Activated naive CD4-positive, alpha-beta T cell treated with anti-CD3 and anti-CD28 coated beads, Interleukin-2, amount 50 U/mL, for 72 hours (primary cell): Measurements from ENCODE around the gene ADCYAP1R1. TPM values are rescaled to one million over a fixed set of nuclear protein-coding genes. Genes with fewer than 3 reads are reported as not detected.

ENCODE experiments used
- ATAC-seq, 2 donors: fragments of 150-1000 bp; cut with Tn5 transposase; 2 replicates each; pipeline ENCODE4 v1.10.0; 2021; ENCODE audit warnings: mild to moderate bottlenecking in 2 of 2, moderate library complexity in 2 of 2
- DNase-seq, 2 donors: peaks; one replicate each; pipeline ENCODE4 v3.0.0; 2021 to 2022; ENCODE audit warnings: low spot score in 2 of 2
- H3K27ac Mint-ChIP-seq, 2 donors: one replicate each; pipeline ENCODE4 v1.8.0; 2022; ENCODE audit warnings: mild to moderate bottlenecking in 2 of 2, mixed read lengths in 2 of 2
- H3K36me3 Mint-ChIP-seq, 2 donors: one replicate each; pipeline ENCODE4 v1.8.0; 2022; ENCODE audit warnings: mixed read lengths in 2 of 2
- H3K9me3 Mint-ChIP-seq, 2 donors: one replicate each; pipeline ENCODE4 v1.8.0; 2022; ENCODE audit warnings: mixed read lengths in 2 of 2
- total RNA-seq, 2 donors: library from RNA; stranded (reverse); gene quantifications; one replicate each; pipeline ENCODE4 v1.2.3, GENCODE V29; 2022

ADCYAP1R1 gene
- total RNA-seq, 2 donors from 2014 or later = not detected

DNA sequence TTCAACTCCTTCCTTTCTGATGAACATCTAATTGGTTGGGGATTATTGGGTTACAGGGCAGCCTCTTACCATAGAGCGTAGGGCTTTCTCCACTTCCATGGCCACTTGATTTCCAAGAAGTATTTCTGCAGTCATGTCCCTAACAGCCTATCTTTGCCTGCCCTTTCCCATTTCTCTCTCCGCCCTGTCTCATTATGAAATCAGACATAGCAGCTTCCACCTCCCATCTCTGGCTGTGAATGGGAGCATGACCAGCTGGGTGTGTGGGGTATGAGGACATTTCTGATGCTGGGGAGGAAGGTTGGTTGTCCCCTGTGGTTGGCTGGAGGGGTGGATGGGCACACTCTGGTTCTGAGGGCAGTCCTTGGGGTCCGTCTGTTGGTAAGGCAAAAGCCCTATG lies 41.2 kb downstream of the ADCYAP1R1 start:
- Mint-ChIP-seq H3K9me3 (no peaks in the 10 kb centered on the region), H3K27ac (no peak overlapping the region), H3K36me3 (no peaks in the 10 kb centered on the region)
- ATAC-seq (no peak), DNase-seq (peak in 1 of 2 donors; percentile 16)

DNA sequence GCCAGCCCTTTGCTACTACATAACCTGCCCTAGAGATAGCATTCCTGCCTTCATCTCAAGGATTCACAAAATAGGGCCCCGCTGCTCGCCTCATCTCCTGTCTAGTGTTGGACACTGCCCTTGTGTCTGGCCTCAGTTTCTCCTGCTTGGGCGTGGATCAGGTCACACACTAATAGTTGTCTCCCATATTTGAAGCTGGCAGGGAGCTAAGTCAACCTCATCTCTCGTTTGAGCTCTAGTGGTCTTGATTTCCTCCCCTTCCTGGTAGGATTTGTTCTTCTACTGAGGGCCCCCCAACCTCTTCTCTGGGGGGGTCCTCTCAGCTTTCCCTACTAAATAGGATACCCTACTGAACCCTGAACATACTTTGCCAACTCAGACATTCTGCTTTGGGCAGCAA lies 42.2 kb downstream of the ADCYAP1R1 start:
- DNase-seq (no peak), ATAC-seq (no peak)
- Mint-ChIP-seq H3K36me3 (no peaks in the 10 kb centered on the region), H3K9me3 (no peaks in the 10 kb centered on the region), H3K27ac (no peak overlapping the region)

DNA sequence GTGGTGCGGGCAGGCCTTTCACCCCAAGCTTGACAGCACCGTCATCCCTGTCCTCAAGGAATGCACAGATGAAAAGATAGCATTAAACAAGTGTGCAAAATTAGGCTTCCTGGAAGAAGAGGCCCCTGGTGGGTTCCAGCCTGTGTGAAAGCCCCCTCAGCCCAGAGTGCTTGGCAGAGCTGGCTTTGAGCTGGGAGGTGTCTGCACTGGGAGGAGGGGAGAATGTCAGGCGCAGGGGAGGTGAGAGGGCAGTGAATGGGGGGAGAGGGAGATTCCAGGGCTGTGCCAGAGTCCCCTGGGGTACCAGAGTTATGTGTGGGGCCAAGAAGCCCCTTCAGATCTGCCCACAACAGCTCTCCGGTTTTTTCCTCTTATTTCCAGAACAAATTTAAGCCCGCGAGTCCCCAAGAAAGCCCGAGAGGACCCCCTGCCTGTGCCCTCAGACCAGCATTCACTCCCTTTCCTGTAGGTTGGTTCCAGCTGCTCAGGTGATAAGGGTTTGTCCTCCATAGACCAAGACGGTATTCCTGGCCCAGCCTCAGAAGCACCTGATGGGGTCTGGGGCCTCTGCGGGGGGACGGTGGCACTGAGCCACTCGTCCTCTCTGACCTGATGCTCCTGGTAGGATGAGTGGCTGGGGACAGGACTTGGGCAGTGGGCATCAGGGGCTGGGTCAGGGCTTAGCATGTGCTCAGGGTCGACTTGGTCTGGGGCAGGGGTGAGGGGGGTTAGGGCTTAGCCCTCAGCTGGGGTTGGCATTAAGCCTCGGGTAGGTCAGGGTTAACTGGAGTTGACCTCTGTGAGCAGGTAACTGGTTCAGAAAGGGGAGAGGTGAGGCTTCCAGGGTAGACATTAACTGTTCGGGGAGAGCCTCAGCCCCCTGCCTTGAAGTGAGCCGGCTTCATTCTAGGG lies 43.4 kb downstream of the ADCYAP1R1 start:
- H3K27ac Mint-ChIP-seq = no peak overlapping the region
- ATAC-seq (no peak), DNase-seq (no peak)
- H3K9me3 Mint-ChIP-seq = no peaks in the 10 kb centered on the region
- no peaks in the 10 kb centered on the region for H3K36me3 Mint-ChIP-seq

DNA sequence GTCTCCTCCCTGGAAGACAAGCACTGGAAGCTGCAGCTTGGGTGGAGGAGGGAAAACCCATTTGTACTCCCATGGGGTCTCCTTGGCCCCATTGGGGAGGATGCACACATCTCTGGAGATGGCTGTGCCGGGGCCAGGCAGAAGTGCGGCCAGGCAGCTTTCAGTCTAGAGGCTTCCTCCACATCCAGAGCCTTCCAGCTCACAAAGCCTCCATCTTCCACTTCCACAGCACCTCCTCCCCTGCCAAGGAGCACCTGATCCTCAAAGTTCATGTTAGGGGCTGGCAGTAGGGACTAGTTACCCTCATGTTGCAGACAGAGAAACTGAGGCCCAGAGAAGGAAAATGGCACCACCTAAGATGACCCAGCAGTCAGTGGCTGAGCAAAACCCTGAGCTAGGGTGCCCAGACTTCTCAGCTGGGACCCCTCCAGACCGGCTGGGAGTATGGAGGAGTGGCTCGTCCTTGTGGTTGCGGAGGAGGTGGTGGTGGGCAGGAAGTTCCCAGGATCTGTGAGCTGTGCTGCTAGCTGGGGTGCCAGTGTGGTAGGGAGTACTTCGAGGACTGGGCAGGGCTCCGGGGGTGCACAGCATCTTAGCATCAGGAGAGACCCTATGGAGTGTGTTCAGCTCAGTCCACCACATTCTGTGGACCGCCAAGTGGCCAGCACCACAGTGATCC lies 44.2 kb downstream of the ADCYAP1R1 start:
- no peak for ATAC-seq
- H3K36me3 Mint-ChIP-seq = no peaks in the 10 kb centered on the region
- no peak overlapping the region for H3K27ac Mint-ChIP-seq
- no peaks in the 10 kb centered on the region for H3K9me3 Mint-ChIP-seq
- no peak for DNase-seq

GRCh38 chr7:31096877-31097258 lies 44.8 kb downstream of the ADCYAP1R1 start:
- Mint-ChIP-seq H3K36me3 (no peaks in the 10 kb centered on the region), H3K27ac (no peak overlapping the region), H3K9me3 (no peaks in the 10 kb centered on the region)
- ATAC-seq = no peak
- DNase-seq = no peak

DNA sequence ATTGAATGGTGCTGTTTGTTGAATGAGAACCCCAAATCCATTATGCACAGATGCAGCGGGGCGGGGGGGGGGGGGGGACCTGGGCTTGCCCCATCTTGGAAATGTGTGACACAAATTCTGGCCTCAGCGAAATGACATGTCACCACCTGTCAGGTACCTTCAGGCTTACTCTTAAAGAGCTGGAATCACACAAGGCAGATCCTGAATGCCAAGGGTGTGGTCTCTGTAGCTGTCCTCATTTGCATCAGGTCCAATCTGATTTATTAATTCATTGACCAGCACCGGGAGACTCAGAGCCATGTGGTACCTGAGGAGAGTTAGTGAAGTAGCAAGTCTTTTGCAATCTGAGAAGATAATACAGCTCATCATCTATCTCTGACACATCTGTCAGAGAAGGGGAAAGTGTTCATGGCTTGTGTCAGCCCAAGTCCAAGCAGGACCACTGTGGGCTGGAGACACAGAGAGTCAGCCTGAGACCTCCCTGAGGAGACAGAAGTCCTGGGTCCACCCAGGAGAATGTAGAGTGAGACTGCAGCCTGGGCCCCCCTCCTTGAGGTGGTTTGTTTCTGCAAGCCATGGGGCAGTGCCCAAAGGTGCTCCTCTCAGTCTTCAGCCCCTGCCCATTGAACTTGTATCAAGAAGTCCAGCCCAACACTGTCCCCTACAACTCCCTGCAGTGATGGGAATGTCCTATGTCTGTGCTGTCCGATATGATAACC lies 46.7 kb downstream of the ADCYAP1R1 start:
- Mint-ChIP-seq H3K9me3 (no peaks in the 10 kb centered on the region), H3K36me3 (no peaks in the 10 kb centered on the region), H3K27ac (no peak overlapping the region)
- ATAC-seq = no peak
- DNase-seq = no peak

DNA sequence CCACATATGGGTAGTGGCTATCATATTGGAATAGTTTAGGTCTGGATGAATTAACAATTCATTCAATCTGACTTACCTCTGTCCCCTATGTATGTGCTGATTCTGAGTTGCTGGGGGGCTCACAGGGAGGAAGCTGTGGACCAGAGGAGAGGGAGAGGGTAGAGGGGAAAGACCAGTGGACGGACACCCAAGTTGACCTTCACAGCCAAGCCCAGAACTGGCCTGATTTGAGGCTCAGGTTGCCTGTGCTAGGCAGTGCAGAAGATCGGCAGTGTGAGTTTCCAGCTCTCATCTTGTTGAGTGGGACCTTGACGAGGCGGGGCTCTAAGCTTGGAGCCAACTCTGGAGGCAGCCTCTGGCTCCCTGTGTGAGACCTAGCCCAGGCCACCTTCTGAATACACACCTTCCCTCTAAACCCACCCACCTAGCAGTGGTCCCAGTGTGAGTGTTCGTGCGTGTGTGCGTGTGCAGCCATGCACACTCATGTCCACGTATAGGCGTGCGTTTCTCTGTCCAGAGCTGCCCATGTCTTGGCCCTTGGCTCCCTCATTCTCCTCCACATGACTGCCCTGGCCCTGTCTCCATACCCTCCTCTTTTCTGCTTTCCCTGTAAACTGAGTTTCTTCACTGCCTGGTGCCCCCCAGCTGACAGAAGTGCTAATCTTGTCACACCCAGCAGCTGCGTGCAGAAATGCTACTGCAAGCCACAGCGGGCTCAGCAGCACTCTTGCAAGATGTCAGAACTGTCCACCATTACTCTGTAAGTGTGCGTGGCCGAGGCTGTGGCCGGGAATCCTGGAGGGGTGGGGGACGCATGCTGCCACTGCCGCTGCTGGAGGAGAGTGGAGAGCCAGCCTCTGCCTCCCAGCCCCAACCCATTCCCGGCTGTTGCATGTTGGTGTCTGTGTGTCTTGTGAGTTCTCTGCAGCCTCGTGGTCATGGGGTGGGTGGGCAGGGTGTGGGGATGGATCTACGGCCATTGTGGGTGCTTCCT lies 47.6 kb downstream of the ADCYAP1R1 start:
- ATAC-seq = no peak

GRCh38 chr7:31100445-31100844 lies 48.3 kb downstream of the ADCYAP1R1 start:
- Mint-ChIP-seq H3K9me3 (no peaks in the 10 kb centered on the region), H3K36me3 (no peaks in the 10 kb centered on the region), H3K27ac (no peak overlapping the region)
- no peak for ATAC-seq
- DNase-seq = no peak

More for the DNA sequence above, 47.6 kb downstream of the ADCYAP1R1 start:
- Mint-ChIP-seq H3K36me3 (no peaks in the 10 kb centered on the region), H3K9me3 (no peaks in the 10 kb centered on the region), H3K27ac (no peak overlapping the region)
- DNase-seq = no peak

- no peak for DNase-seq
- H3K36me3 Mint-ChIP-seq = no peaks in the 10 kb centered on the region
- no peak for ATAC-seq
- no peak overlapping the region for H3K27ac Mint-ChIP-seq
- no peaks in the 10 kb centered on the region for H3K9me3 Mint-ChIP-seq
Measured at GRCh38 chr7:31100871-31101270, 48.8 kb downstream of the ADCYAP1R1 start.

DNA sequence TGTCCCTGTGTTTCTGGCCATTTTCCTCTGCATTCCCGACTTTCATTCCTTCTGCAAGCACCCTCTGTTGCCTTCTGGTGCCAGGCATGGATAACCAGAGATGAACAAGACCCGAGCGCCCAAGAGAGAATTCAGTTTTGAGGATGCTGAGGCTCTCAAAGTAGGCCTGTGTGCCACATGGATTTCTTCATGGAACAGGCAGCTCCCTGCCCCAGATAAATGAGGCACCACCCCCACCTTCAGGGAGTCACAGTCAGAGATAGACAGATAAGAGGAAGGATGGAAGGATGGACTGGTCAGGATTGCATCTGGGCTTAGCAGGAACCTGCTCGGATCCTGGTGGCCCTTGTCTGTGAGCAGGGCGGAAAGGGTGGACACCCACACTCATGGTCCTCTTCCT lies 49.4 kb downstream of the ADCYAP1R1 start:
- ATAC-seq = no peak
- Mint-ChIP-seq H3K9me3 (no peaks in the 10 kb centered on the region), H3K27ac (no peak overlapping the region), H3K36me3 (no peaks in the 10 kb centered on the region)
- no peak for DNase-seq

DNA sequence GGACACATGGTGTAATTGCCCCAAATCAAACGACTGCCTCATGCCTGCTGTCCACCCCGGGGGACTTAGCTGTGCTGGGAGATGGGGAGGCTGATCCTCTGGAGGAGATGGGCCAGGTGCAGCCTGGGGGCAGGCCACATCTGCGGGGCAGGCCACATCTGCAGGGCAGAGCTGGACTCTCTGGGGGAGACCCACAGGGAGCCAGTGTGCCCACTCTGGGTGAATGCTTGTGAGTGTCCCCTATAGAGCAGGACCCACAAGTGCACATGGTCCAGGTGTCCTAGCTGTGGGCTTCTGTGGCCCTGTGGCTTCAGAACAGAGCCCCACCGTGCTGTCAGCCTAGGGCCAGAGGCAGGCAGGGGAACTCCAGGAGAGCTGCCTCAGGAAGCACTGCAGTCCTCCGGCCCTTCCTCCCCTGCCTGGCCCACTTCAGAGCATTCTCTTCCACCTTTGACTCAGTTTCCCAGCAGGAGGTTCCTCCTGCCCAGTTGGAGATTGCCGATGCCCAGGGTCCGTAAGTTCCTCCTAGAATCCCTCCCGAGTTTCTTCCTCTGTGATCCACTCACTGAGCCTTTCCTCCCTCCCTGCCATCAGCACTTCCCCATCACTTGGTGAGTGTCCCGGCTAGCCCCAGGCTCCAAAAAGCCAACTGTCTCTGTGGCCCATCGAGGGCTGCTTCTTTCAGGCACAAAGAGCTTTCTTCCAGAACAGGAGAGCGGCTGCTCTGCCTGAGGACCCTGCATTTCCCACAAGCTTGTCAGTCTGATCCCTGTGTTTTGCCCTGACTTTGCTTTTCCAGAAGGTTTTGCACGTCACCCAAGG lies 50.3 kb downstream of the ADCYAP1R1 start:
- ATAC-seq = no peak
- no peaks in the 10 kb centered on the region for H3K9me3 Mint-ChIP-seq

DNA sequence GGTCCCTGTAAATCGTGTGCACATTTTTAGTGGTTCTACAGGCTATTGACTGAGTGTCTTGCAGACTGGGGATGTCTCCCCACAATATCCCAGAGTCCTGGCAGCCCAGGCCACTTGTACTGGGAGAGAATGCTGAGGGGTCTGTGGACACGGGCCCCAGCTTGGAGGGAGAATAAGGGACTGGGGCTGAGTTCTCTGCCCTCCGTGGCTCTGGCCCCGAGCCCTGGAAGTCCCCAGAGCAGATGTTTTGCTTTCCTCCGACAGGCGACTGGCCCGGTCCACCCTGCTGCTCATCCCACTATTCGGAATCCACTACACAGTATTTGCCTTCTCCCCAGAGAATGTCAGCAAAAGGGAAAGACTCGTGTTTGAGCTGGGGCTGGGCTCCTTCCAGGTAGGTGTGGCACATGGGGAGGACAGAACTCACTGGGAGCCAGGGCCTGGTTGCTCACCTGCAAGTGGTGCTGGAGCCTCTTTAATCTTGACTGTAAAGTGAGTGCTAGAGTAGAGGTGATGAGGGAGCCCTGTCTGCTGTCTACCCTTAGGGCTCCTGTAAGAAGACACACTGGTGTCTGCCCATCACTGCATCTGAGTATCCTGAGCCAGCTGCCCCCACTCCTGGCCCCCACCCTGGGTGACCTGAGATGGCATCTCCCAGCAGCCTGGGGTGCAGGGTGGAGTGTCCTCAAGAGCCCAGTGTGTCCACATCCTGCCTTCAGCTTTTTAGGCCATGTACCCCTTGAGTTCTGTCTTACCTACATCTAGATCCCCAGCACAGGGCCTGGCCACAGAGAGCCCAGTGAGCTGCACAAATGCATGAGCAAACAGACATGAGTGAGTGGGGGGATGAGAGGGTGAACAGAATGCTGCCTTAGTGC lies 51.1 kb downstream of the ADCYAP1R1 start:
- H3K9me3 Mint-ChIP-seq = no peaks in the 10 kb centered on the region
- ATAC-seq = no peak

More for the DNA sequence above, 50.3 kb downstream of the ADCYAP1R1 start:
- Mint-ChIP-seq H3K36me3 (no peaks in the 10 kb centered on the region), H3K27ac (no peak overlapping the region)
- no peak for DNase-seq

DNA sequence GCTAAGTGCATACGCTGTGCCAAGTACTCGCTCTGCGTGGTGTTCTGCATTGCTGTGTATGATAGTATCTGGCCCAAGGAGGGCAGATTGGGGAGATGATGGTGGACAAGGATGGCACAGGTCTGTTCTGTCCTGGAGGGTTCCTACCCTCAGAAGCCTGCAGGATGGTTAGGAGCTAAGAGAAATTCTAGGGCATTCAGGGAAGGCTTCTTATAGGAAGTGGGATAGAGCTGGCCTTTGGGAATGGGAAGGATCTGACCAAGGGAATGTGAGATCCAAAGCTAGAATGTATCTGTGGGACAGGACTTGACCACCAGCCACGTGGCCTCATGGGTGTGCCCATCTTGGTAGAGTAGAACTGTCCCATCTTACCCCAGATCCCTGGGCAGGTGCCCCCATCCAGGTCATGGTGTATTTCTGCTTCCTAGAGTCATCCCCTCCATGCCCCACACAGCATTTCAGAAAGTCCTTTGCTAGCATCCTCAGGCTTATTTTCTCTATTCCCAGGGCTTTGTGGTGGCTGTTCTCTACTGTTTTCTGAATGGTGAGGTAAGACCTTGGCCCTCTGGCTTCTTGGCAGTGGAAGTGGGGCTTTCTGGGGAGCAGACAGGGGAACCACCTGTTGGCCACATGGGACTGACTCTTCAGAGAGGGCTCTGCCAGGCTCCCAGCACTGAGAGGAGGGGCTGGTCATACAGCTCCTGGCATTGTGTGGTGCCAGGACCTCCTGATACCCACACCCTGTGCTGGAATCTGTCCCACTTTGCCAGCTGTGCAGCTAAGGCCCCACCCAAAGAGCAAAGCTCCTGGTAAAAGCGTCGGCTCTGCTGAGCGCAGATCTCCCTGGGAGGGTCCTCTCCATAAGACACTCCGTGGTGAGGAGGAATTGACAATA lies 52.5 kb downstream of the ADCYAP1R1 start:
- no peaks in the 10 kb centered on the region for H3K9me3 Mint-ChIP-seq
- H3K36me3 Mint-ChIP-seq = no peaks in the 10 kb centered on the region
- ATAC-seq (no peak), DNase-seq (no peak)
- no peak overlapping the region for H3K27ac Mint-ChIP-seq

More for the DNA sequence above, 51.1 kb downstream of the ADCYAP1R1 start:
- Mint-ChIP-seq H3K36me3 (no peaks in the 10 kb centered on the region), H3K27ac (no peak overlapping the region)
- DNase-seq = no peak
